Measurements from ENCODE around the gene GRK7.

GRK7 gene

GRCh38 chr3:141763088-141763750 is at the start of gene GRK7:
TSS of gene GRK7 (plus strand) at chr3:141763408. CDS start at chr3:141778285, 14,877 bp downstream.
- no peak within 1 kb of the TSS for H3K4me2 ChIP-seq (ENCODE audit: low read depth, low read length, poor library complexity, severe bottlenecking)
- TF ChIP-seq CTCF (IDR thresholded peaks at IDR 0.05; ENCODE audit: insufficient read depth, low read length, poor library complexity, severe bottlenecking): no peak
- no peaks in the 10 kb centered on the region for H3K9me3 ChIP-seq (ENCODE audit: insufficient read depth, low read length)
- no peaks in the 10 kb centered on the region for H3F3A ChIP-seq (ENCODE audit: insufficient read depth)
- no peak within 1 kb of the TSS for H3K27ac ChIP-seq (ENCODE audit: low read depth, low read length)
- H3K36me3 ChIP-seq (ENCODE audit: low read length): no peaks in the 10 kb centered on the region
- no peaks in the 10 kb centered on the region for H3K79me2 ChIP-seq (ENCODE audit: insufficient read depth, low read length)
- H4K20me1 ChIP-seq (ENCODE audit: low read depth, low read length): no peaks in the 10 kb centered on the region
- no peaks in the 10 kb centered on the region for H3K27me3 ChIP-seq (ENCODE audit: low read length)
- H3K9me2 ChIP-seq (replicated peaks; ENCODE audit: insufficient read depth, low read length): no peaks in the 10 kb centered on the region
- no peak within 1 kb of the TSS for H3K9ac ChIP-seq (ENCODE audit: low read length)
- no peak within 1 kb of the TSS for H2AFZ ChIP-seq (ENCODE audit: low read depth, low read length, severe bottlenecking)
- H3K4me3 ChIP-seq (ENCODE audit: insufficient read depth, low read length, poor library complexity, severe bottlenecking): no peak within 1 kb of the TSS

GRCh38 chr3:141714671-141715070 is 48.5 kb upstream of the GRK7 start:
- no peak overlapping the region for H3K4me3 ChIP-seq (ENCODE audit: insufficient read depth, low read length, poor library complexity, severe bottlenecking)
- H3K9ac ChIP-seq (ENCODE audit: low read length): no peak overlapping the region
- H3F3A ChIP-seq (ENCODE audit: insufficient read depth): no peaks in the 10 kb centered on the region
- H2AFZ ChIP-seq (ENCODE audit: low read depth, low read length, severe bottlenecking): no peak overlapping the region
- H3K4me2 ChIP-seq (ENCODE audit: low read depth, low read length, poor library complexity, severe bottlenecking): no peak overlapping the region
- TF ChIP-seq CTCF (IDR thresholded peaks at IDR 0.05; ENCODE audit: insufficient read depth, low read length, poor library complexity, severe bottlenecking) (no peak), EZH2phosphoT487 (conservative IDR thresholded peaks at IDR 0.05; ENCODE audit: low read length) (no peak)
- no peaks in the 10 kb centered on the region for H4K20me1 ChIP-seq (ENCODE audit: low read depth, low read length)
- no peaks in the 10 kb centered on the region for H3K36me3 ChIP-seq (ENCODE audit: low read length)
- no peak overlapping the region for H3K27ac ChIP-seq (ENCODE audit: low read depth, low read length)
- H3K79me2 ChIP-seq (ENCODE audit: insufficient read depth, low read length): no peaks in the 10 kb centered on the region
- H3K27me3 ChIP-seq (ENCODE audit: low read length): no peaks in the 10 kb centered on the region
- H3K9me3 ChIP-seq (ENCODE audit: insufficient read depth, low read length): no peaks in the 10 kb centered on the region
- H3K9me2 ChIP-seq (replicated peaks; ENCODE audit: insufficient read depth, low read length): no peaks in the 10 kb centered on the region

GRCh38 chr3:141722081-141722480 is 41.1 kb upstream of the GRK7 start:
- TF ChIP-seq EZH2phosphoT487 (conservative IDR thresholded peaks at IDR 0.05; ENCODE audit: low read length) (no peak), CTCF (IDR thresholded peaks at IDR 0.05; ENCODE audit: insufficient read depth, low read length, poor library complexity, severe bottlenecking) (no peak)
- H4K20me1 ChIP-seq (ENCODE audit: low read depth, low read length): no peaks in the 10 kb centered on the region
- no peaks in the 10 kb centered on the region for H3K36me3 ChIP-seq (ENCODE audit: low read length)
- no peak overlapping the region for H3K27ac ChIP-seq (ENCODE audit: low read depth, low read length)
- no peaks in the 10 kb centered on the region for H3K79me2 ChIP-seq (ENCODE audit: insufficient read depth, low read length)
- no peaks in the 10 kb centered on the region for H3K27me3 ChIP-seq (ENCODE audit: low read length)
- H3F3A ChIP-seq (ENCODE audit: insufficient read depth): no peaks in the 10 kb centered on the region
- H3K4me3 ChIP-seq (ENCODE audit: insufficient read depth, low read length, poor library complexity, severe bottlenecking): no peak overlapping the region
- H3K9ac ChIP-seq (ENCODE audit: low read length): no peak overlapping the region
- no peak overlapping the region for H2AFZ ChIP-seq (ENCODE audit: low read depth, low read length, severe bottlenecking)
- H3K4me2 ChIP-seq (ENCODE audit: low read depth, low read length, poor library complexity, severe bottlenecking): no peak overlapping the region
- H3K9me2 ChIP-seq (replicated peaks; ENCODE audit: insufficient read depth, low read length): no peaks in the 10 kb centered on the region
- no peaks in the 10 kb centered on the region for H3K9me3 ChIP-seq (ENCODE audit: insufficient read depth, low read length)

Measured in SU-DHL-6 (cell line).